ENCODE results near the gene HS1BP3. TPM values are rescaled to one million over a fixed set of nuclear protein-coding genes. Genes with fewer than 3 reads are reported as not detected.

Gene HS1BP3
- total RNA-seq, 3 donors from 2014 or later (not counting 1 experiment from before 2014, with no cell fraction given) = 17.4 to 25.7 (median 22.8) TPM

DNA sequence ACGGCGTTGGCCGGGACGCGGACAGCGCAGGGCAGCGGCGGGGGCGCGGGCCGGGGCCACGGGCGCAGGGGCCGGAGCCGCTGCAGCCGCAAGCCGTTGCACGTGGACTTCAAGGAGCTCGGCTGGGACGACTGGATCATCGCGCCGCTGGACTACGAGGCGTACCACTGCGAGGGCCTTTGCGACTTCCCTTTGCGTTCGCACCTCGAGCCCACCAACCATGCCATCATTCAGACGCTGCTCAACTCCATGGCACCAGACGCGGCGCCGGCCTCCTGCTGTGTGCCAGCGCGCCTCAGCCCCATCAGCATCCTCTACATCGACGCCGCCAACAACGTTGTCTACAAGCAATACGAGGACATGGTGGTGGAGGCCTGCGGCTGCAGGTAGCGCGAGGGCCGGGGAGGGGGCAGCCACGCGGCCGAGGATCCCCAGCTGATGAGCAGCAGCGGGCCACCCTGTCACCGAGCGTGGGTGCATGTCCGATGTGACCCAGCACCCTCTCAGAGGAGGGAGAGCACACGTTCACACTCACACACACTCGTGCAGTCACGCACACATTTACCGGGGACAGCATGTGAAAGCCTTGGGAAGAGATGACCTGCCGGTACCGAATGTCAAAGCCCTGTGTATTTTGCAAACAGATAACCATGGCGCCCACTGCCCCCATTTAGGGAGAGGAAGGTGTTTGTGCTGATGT is 20.3 kb upstream of the HS1BP3 start:
- TF ChIP-seq, protein P1, sequence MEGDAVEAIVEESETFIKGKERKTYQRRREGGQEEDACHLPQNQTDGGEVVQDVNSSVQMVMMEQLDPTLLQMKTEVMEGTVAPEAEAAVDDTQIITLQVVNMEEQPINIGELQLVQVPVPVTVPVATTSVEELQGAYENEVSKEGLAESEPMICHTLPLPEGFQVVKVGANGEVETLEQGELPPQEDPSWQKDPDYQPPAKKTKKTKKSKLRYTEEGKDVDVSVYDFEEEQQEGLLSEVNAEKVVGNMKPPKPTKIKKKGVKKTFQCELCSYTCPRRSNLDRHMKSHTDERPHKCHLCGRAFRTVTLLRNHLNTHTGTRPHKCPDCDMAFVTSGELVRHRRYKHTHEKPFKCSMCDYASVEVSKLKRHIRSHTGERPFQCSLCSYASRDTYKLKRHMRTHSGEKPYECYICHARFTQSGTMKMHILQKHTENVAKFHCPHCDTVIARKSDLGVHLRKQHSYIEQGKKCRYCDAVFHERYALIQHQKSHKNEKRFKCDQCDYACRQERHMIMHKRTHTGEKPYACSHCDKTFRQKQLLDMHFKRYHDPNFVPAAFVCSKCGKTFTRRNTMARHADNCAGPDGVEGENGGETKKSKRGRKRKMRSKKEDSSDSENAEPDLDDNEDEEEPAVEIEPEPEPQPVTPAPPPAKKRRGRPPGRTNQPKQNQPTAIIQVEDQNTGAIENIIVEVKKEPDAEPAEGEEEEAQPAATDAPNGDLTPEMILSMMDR (IDR thresholded peaks at IDR 0.05) = no peak
- Histone ChIP-seq H3K27ac (ENCODE audit: low read length) (no peak overlapping the region), H3K4me3 (ENCODE audit: low read length) (no peak overlapping the region), H3K36me3 (ENCODE audit: control insufficient read depth, insufficient read depth, low read length) (no peaks in the 10 kb centered on the region), H3K9me3 (ENCODE audit: control insufficient read depth, insufficient read depth, low read length) (no peaks in the 10 kb centered on the region), H3K27me3 (ENCODE audit: control insufficient read depth, insufficient read depth, low read length) (peaks cover 47% of the 10 kb centered on the region), H3K4me1 (ENCODE audit: control insufficient read depth, insufficient read depth, low read length) (peaks cover 31% of the 10 kb centered on the region)
- Mint-ChIP-seq H3K9me3 (no peaks in the 10 kb centered on the region), H3K4me3 (no peak overlapping the region), H3K27me3 (ENCODE audit: low read depth in 2 of 2) (peaks cover 37 to 45% of the 10 kb centered on the region in 2 donors), H3K4me1 (peaks cover 0 to 8% of the 10 kb centered on the region in 2 donors), H3K36me3 (no peaks in the 10 kb centered on the region), H3K27ac (no peak overlapping the region)
- ATAC-seq (no peak), DNase-seq (no peak)
- intact Hi-C loops (cut with micrococcal nuclease) = no loop called here
- 59% methylated on average over 60 of the region's 60 CpGs for WGBS (ENCODE audit: insufficient coverage)

DNA sequence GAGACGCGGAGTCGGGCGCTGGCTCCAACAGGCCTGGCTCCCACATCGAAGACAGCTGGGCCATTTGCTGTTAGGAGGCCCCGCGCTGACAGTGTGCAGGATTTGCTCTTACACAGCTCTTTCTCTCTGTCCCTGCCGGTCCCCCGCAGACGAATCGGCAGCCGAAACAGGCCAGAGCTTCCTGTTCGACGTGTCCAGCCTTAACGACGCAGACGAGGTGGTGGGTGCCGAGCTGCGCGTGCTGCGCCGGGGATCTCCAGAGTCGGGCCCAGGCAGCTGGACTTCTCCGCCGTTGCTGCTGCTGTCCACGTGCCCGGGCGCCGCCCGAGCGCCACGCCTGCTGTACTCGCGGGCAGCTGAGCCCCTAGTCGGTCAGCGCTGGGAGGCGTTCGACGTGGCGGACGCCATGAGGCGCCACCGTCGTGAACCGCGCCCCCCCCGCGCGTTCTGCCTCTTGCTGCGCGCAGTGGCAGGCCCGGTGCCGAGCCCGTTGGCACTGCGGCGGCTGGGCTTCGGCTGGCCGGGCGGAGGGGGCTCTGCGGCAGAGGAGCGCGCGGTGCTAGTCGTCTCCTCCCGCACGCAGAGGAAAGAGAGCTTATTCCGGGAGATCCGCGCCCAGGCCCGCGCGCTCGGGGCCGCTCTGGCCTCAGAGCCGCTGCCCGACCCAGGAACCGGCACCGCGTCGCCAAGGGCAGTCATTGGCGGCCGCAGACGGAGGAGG is 19.6 kb upstream of the HS1BP3 start:
- Mint-ChIP-seq H3K4me1 (peaks cover 0 to 10% of the 10 kb centered on the region in 2 donors), H3K9me3 (no peaks in the 10 kb centered on the region), H3K27me3 (ENCODE audit: low read depth in 2 of 2) (peaks cover 37 to 49% of the 10 kb centered on the region in 2 donors), H3K27ac (no peak overlapping the region), H3K36me3 (no peaks in the 10 kb centered on the region), H3K4me3 (no peak overlapping the region)
- Histone ChIP-seq H3K4me1 (ENCODE audit: control insufficient read depth, insufficient read depth, low read length) (peaks cover 31% of the 10 kb centered on the region), H3K4me3 (ENCODE audit: low read length) (no peak overlapping the region), H3K27ac (ENCODE audit: low read length) (no peak overlapping the region), H3K9me3 (ENCODE audit: control insufficient read depth, insufficient read depth, low read length) (no peaks in the 10 kb centered on the region), H3K27me3 (ENCODE audit: control insufficient read depth, insufficient read depth, low read length) (peaks cover 49% of the 10 kb centered on the region), H3K36me3 (ENCODE audit: control insufficient read depth, insufficient read depth, low read length) (no peaks in the 10 kb centered on the region)
- ATAC-seq (no peak), DNase-seq (no peak)
- TF ChIP-seq, protein P1 (IDR thresholded peaks at IDR 0.05) = no peak
- WGBS (ENCODE audit: insufficient coverage) = 54% methylated on average over 83 of the region's 83 CpGs
- intact Hi-C loops (cut with micrococcal nuclease) = no loop called here

DNA sequence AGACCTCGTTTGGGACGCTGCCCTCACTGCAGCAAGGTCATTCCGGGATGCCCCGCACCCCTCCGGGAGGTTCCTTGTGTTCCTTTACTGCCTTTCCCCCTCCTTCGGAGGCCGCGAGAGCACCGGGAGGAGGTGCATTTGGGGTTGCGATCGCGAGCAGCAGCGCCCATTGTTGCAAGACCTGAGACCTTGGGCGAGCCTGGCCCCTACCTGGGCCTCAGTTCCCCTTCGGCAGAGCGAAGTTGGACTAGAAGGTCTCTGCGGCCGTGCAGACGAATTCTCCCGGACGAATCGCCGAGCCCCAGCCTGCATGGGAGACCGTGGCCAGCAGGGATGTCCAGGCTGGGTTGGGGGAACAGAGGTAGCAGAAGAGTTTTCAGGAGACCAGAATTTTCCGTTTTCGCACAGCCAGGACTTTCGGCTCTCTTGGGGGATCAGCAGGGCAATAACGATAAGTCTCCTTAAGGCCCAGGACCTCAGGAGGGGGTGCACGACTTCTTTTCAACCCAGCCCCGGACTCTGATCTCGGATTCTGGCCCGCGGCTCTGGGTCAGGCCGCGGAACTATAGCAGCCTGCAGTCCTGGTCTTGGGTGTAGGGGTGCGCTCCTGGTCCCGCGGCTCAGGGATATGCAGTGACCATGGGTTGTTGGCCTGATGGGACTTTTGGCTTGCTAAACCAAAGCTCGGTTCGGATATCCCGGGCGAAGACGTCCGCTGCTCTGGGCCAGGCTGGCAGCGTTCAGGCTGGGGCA is 18.8 kb upstream of the HS1BP3 start:
- no peak for ATAC-seq
- peaks cover 32% of the 10 kb centered on the region for H3K4me1 ChIP-seq (ENCODE audit: control insufficient read depth, insufficient read depth, low read length)
- TF ChIP-seq, protein P1 (IDR thresholded peaks at IDR 0.05) = no peak

More for the DNA sequence above, 18.8 kb upstream of the HS1BP3 start:
- no peaks in the 10 kb centered on the region for H3K36me3 Mint-ChIP-seq
- Histone ChIP-seq H3K4me3 (ENCODE audit: low read length) (no peak overlapping the region), H3K27me3 (ENCODE audit: control insufficient read depth, insufficient read depth, low read length) (peaks cover 52% of the 10 kb centered on the region), H3K9me3 (ENCODE audit: control insufficient read depth, insufficient read depth, low read length) (no peaks in the 10 kb centered on the region), H3K27ac (ENCODE audit: low read length) (no peak overlapping the region), H3K36me3 (ENCODE audit: control insufficient read depth, insufficient read depth, low read length) (no peaks in the 10 kb centered on the region)
- no peak overlapping the region for H3K4me3 Mint-ChIP-seq
- H3K27me3 Mint-ChIP-seq (ENCODE audit: low read depth in 2 of 2) = peaks cover 44 to 53% of the 10 kb centered on the region in 2 donors
- no peak for DNase-seq
- H3K4me1 Mint-ChIP-seq = peaks cover 0 to 6% of the 10 kb centered on the region in 2 donors
- no peaks in the 10 kb centered on the region for H3K9me3 Mint-ChIP-seq
- intact Hi-C loops (cut with micrococcal nuclease) = no loop called here
- H3K27ac Mint-ChIP-seq = no peak overlapping the region
- 45% methylated on average over 45 of the region's 45 CpGs for WGBS (ENCODE audit: insufficient coverage)

Measured in natural killer cell (primary cell).